Measurements from ENCODE around the gene EMC9. TPM values are rescaled to one million over a fixed set of nuclear protein-coding genes. Genes with fewer than 3 reads are reported as not detected.

The EMC9 gene
- polyA plus RNA-seq, 1 experiment = 13.3 TPM

GRCh38 chr14:24177041-24177825, 35.8 kb upstream of the EMC9 start:
- CTCF ChIA-PET = interaction anchor here (0.9 to 1.1 kb wide), 2 partner anchors 16 to 130 kb away, joined by 3 to 4 read pairs; partner anchors contain the start of gene IRF9
- DNase-seq (ENCODE audit: low read depth) = no peak
- Histone ChIP-seq H3K4me3 (ENCODE audit: low read depth, low read length) (no peak overlapping the region), H3K27me3 (ENCODE audit: control insufficient read depth, insufficient read depth, low read length) (no peaks in the 10 kb centered on the region), H3K36me3 (ENCODE audit: control insufficient read depth, insufficient read depth, low read length) (peaks cover 43% of the 10 kb centered on the region)
- POLR2A ChIA-PET = no interaction called here
- TF ChIP-seq CTCF (IDR thresholded peaks at IDR 0.05; ENCODE audit: insufficient read depth, low read depth, low read length) = no peak

- ChIA-PET POLR2A (interaction anchor here (0.6 kb wide), 1 partner anchor 1205 kb away, joined by 6 read pairs; no protein-coding TSS in a partner anchor), CTCF (interaction anchor here (1.1 to 1.6 kb wide), 2 partner anchors 15 to 131 kb away, joined by 4 to 5 read pairs; partner anchors contain the start of gene IRF9)
- no peak overlapping the region for H3K4me3 ChIP-seq (ENCODE audit: low read depth, low read length)
- no peak for DNase-seq (ENCODE audit: low read depth)
- no peak for TF ChIP-seq CTCF (IDR thresholded peaks at IDR 0.05; ENCODE audit: insufficient read depth, low read depth, low read length)
- H3K27me3 ChIP-seq (ENCODE audit: control insufficient read depth, insufficient read depth, low read length) = no peaks in the 10 kb centered on the region
- H3K36me3 ChIP-seq (ENCODE audit: control insufficient read depth, insufficient read depth, low read length) = peaks cover 41% of the 10 kb centered on the region
Measured at GRCh38 chr14:24176599-24176998, 35.2 kb upstream of the EMC9 start.

- DNase-seq (ENCODE audit: low read depth) = no peak
- Histone ChIP-seq H3K36me3 (ENCODE audit: control insufficient read depth, insufficient read depth, low read length) (peaks cover 22% of the 10 kb centered on the region), H3K4me3 (ENCODE audit: low read depth, low read length) (no peak overlapping the region), H3K27me3 (ENCODE audit: control insufficient read depth, insufficient read depth, low read length) (no peaks in the 10 kb centered on the region)
- ChIA-PET CTCF (interaction anchor here (3.1 kb wide), 1 partner anchor 11 kb away, joined by 12 read pairs; the partner anchor contains the start of gene IRF9), POLR2A (no interaction called here)
- TF ChIP-seq CTCF (IDR thresholded peaks at IDR 0.05; ENCODE audit: insufficient read depth, low read depth, low read length) = no peak
Measured at GRCh38 chr14:24172871-24173281, 31.5 kb upstream of the EMC9 start.

- no peak for TF ChIP-seq CTCF (IDR thresholded peaks at IDR 0.05; ENCODE audit: insufficient read depth, low read depth, low read length)
- Histone ChIP-seq H3K27me3 (ENCODE audit: control insufficient read depth, insufficient read depth, low read length) (no peaks in the 10 kb centered on the region), H3K36me3 (ENCODE audit: control insufficient read depth, insufficient read depth, low read length) (peaks cover 21% of the 10 kb centered on the region), H3K4me3 (ENCODE audit: low read depth, low read length) (no peak overlapping the region)
- CTCF ChIA-PET = interaction anchor here (3.1 kb wide), 1 partner anchor 11 kb away, joined by 12 read pairs; the partner anchor contains the start of gene IRF9
- DNase-seq (ENCODE audit: low read depth) = no peak
- POLR2A ChIA-PET = no interaction called here
Measured at GRCh38 chr14:24172261-24172860, 31.0 kb upstream of the EMC9 start.

Data from BJ (cell line).